HepG2 (cell line): ENCODE measurements around the gene IKZF3. TPM values are rescaled to one million over a fixed set of nuclear protein-coding genes. Genes with fewer than 3 reads are reported as not detected.

Experiments
- DNMT3B ChIP-seq: conservative IDR thresholded peaks from 2 replicates; pipeline ENCODE4 v1.6.1; 2016; ENCODE audit warnings: missing biosample characterization, control low read depth
- DR1 ChIP-seq: sonication (generic); formaldehyde crosslinking; IDR thresholded peaks from 2 replicates; pipeline ENCODE4 v1.8.0; 2021; ENCODE audit warnings: mild to moderate bottlenecking, missing genetic modification reagents, inconsistent platforms
- KLF12 ChIP-seq: sonication (generic); formaldehyde crosslinking; IDR thresholded peaks from 2 replicates; pipeline ENCODE4 v1.4.0; 2020; ENCODE audit warnings: missing genetic modification reagents, borderline replicate concordance
- KLF13 ChIP-seq: sonication (generic); formaldehyde crosslinking; IDR thresholded peaks from 2 replicates; pipeline ENCODE4 v1.4.0; 2020; ENCODE audit warnings: mild to moderate bottlenecking, missing genetic modification reagents
- MXD4 ChIP-seq: IDR thresholded peaks from 2 replicates; pipeline ENCODE4 v1.6.1; 2016; ENCODE audit warnings: mild to moderate bottlenecking, missing biosample characterization, missing genetic modification reagents
- PCBP2 ChIP-seq: fragments of 200-400 bp; formaldehyde crosslinking; optimal IDR thresholded peaks from 2 replicates; pipeline ENCODE3; 2018; ENCODE audit warnings: low read length, low read depth; ENCODE audit not compliant: poor library complexity, severe bottlenecking
- REL ChIP-seq: sonication (generic); formaldehyde crosslinking; conservative IDR thresholded peaks from 2 replicates; pipeline ENCODE4 v1.8.0; 2022; ENCODE audit warnings: mild to moderate bottlenecking, missing genetic modification reagents, moderate library complexity
- SAFB2 ChIP-seq: sonication (generic); formaldehyde crosslinking; IDR thresholded peaks from 2 replicates; pipeline ENCODE4 v1.5.1; 2020; ENCODE audit warnings: missing genetic modification reagents, low read depth, mild to moderate bottlenecking, borderline replicate concordance
- SALL1 ChIP-seq: sonication (generic); formaldehyde crosslinking; IDR thresholded peaks from 2 replicates; pipeline ENCODE4 v1.8.0; 2022; ENCODE audit warnings: mild to moderate bottlenecking, missing genetic modification reagents
- SMAD3 ChIP-seq: sonication (generic); formaldehyde crosslinking; IDR thresholded peaks from 2 replicates; pipeline ENCODE4 v1.4.0; 2020; ENCODE audit warnings: missing genetic modification reagents
- SP4 ChIP-seq: sonication (generic); formaldehyde crosslinking; IDR thresholded peaks from 2 replicates; pipeline ENCODE4 v1.8.1; 2023; ENCODE audit warnings: mild to moderate bottlenecking, missing genetic modification reagents
- TOE1 ChIP-seq: sonication (generic); formaldehyde crosslinking; IDR thresholded peaks from 2 replicates; pipeline ENCODE4 v1.4.0; 2020; ENCODE audit warnings: mild to moderate bottlenecking, missing genetic modification reagents
- ZNF230 ChIP-seq: sonication (generic); formaldehyde crosslinking; IDR thresholded peaks from 2 replicates; pipeline ENCODE4 v1.4.0; 2020; ENCODE audit warnings: mild to moderate bottlenecking, missing genetic modification reagents
- ZNF317 ChIP-seq: sonication (generic); formaldehyde crosslinking; IDR thresholded peaks from 2 replicates; pipeline ENCODE4 v1.5.0; 2020; ENCODE audit warnings: mild to moderate bottlenecking, missing genetic modification reagents
- ZNF556 ChIP-seq: sonication (generic); formaldehyde crosslinking; IDR thresholded peaks from 2 replicates; pipeline ENCODE4 v1.4.0; 2020; ENCODE audit warnings: mild to moderate bottlenecking, missing genetic modification reagents, borderline replicate concordance
- ZNF569 ChIP-seq: sonication (generic); formaldehyde crosslinking; IDR thresholded peaks from 2 replicates; pipeline ENCODE4 v1.5.0; 2020; ENCODE audit warnings: mild to moderate bottlenecking, missing genetic modification reagents, moderate library complexity, borderline replicate concordance
- ZNF589 ChIP-seq: sonication (generic); formaldehyde crosslinking; conservative IDR thresholded peaks from 2 replicates; pipeline ENCODE4 v1.8.0; 2022; ENCODE audit warnings: mild to moderate bottlenecking, moderate library complexity, missing genetic modification reagents
- ZNF777 ChIP-seq: sonication (generic); formaldehyde crosslinking; IDR thresholded peaks from 2 replicates; pipeline ENCODE4 v1.4.0; 2020; ENCODE audit warnings: missing genetic modification reagents
- polyA plus RNA-seq, 8 experiments: library from polyadenylated mRNA; depleted of rRNA in 3 of 8; stranded (reverse) in 7 of 8; unstranded in 1 of 8; fragments of >200 nt; fragmentation: Illumina TruSeq in 4 of 8; extraction: Trizol in 4 of 8; gene quantifications; 2 replicates each; pipeline versions ENCODE4 v1.2.1 to v1.2.3, GENCODE V29; 2011 to 2016; ENCODE audit warnings: low read depth in 4 of 8, missing spikeins in 1 of 8, mixed read lengths in 1 of 8; ENCODE audit not compliant: insufficient read depth in 1 of 8
- total RNA-seq, 5 experiments: library from RNA; depleted of rRNA; stranded (reverse); fragments of >200 nt; fragmentation: Illumina TruSeq; extraction: Trizol; gene quantifications; 2 replicates each; pipeline ENCODE4 v1.2.3, GENCODE V29; 2016; ENCODE audit warnings: low read depth in 1 of 5
- TF ChIP-seq, protein P1 (sequence below): sonication (generic); formaldehyde crosslinking; IDR thresholded peaks from 2 replicates; pipeline ENCODE4 v1.4.0; 2020; ENCODE audit warnings: missing genetic modification reagents, borderline replicate concordance
- TF ChIP-seq, protein P2 (sequence below): sonication (generic); formaldehyde crosslinking; IDR thresholded peaks from 2 replicates; pipeline ENCODE4 v1.4.0; 2020; ENCODE audit warnings: missing genetic modification reagents
- TF ChIP-seq, protein P3 (sequence below): sonication (generic); formaldehyde crosslinking; IDR thresholded peaks from 2 replicates; pipeline ENCODE4 v1.4.0; 2020; ENCODE audit warnings: missing genetic modification reagents, borderline replicate concordance

IKZF3 gene
- total and polyA plus RNA-seq, 2 of the 13 experiments (the other 11 are each of a cell fraction or from before 2014, with no cell fraction given): not detected

- TF ChIP-seq KLF13 (CRISPR knock-in tag) (no peak), ZNF777 (CRISPR knock-in tag) (no peak; the same call in 1 of the 2 replicates), PCBP2 (no peak), SP4 (CRISPR knock-in tag) (peak; percentile 73; the same call in 1 of the 2 replicates), DNMT3B (CRISPR knock-in tag) (peak; percentile 60; the same call in 1 of the 2 replicates), REL (CRISPR knock-in tag) (no peak), ZNF569 (no peak), ZNF317 (CRISPR knock-in tag) (no peak; the same call in 1 of the 2 replicates), SMAD3 (CRISPR knock-in tag) (no peak), ZNF589 (CRISPR knock-in tag) (0 out of 2 replicates have a peak, but pooled peaks have one; percentile 57), DR1 (CRISPR knock-in tag) (no peak), ZNF230 (CRISPR knock-in tag) (no peak; the same call in 1 of the 2 replicates), MXD4 (CRISPR knock-in tag) (no peak; the same call in 1 of the 2 replicates), SAFB2 (CRISPR knock-in tag) (no peak), SALL1 (CRISPR knock-in tag) (peak; percentile 69), TOE1 (no peak), ZNF556 (CRISPR knock-in tag) (no peak), KLF12 (peak; percentile 25; the same call in 1 of the 2 replicates)
- TF ChIP-seq, protein P1, sequence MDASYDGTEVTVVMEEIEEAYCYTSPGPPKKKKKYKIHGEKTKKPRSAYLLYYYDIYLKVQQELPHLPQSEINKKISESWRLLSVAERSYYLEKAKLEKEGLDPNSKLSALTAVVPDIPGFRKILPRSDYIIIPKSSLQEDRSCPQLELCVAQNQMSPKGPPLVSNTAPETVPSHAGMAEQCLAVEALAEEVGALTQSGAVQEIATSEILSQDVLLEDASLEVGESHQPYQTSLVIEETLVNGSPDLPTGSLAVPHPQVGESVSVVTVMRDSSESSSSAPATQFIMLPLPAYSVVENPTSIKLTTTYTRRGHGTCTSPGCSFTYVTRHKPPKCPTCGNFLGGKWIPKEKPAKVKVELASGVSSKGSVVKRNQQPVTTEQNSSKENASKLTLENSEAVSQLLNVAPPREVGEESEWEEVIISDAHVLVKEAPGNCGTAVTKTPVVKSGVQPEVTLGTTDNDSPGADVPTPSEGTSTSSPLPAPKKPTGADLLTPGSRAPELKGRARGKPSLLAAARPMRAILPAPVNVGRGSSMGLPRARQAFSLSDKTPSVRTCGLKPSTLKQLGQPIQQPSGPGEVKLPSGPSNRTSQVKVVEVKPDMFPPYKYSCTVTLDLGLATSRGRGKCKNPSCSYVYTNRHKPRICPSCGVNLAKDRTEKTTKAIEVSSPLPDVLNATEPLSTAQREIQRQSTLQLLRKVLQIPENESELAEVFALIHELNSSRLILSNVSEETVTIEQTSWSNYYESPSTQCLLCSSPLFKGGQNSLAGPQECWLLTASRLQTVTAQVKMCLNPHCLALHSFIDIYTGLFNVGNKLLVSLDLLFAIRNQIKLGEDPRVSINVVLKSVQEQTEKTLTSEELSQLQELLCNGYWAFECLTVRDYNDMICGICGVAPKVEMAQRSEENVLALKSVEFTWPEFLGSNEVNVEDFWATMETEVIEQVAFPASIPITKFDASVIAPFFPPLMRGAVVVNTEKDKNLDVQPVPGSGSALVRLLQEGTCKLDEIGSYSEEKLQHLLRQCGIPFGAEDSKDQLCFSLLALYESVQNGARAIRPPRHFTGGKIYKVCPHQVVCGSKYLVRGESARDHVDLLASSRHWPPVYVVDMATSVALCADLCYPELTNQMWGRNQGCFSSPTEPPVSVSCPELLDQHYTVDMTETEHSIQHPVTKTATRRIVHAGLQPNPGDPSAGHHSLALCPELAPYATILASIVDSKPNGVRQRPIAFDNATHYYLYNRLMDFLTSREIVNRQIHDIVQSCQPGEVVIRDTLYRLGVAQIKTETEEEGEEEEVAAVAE (CRISPR knock-in tag): no peak
- TF ChIP-seq, protein P2, sequence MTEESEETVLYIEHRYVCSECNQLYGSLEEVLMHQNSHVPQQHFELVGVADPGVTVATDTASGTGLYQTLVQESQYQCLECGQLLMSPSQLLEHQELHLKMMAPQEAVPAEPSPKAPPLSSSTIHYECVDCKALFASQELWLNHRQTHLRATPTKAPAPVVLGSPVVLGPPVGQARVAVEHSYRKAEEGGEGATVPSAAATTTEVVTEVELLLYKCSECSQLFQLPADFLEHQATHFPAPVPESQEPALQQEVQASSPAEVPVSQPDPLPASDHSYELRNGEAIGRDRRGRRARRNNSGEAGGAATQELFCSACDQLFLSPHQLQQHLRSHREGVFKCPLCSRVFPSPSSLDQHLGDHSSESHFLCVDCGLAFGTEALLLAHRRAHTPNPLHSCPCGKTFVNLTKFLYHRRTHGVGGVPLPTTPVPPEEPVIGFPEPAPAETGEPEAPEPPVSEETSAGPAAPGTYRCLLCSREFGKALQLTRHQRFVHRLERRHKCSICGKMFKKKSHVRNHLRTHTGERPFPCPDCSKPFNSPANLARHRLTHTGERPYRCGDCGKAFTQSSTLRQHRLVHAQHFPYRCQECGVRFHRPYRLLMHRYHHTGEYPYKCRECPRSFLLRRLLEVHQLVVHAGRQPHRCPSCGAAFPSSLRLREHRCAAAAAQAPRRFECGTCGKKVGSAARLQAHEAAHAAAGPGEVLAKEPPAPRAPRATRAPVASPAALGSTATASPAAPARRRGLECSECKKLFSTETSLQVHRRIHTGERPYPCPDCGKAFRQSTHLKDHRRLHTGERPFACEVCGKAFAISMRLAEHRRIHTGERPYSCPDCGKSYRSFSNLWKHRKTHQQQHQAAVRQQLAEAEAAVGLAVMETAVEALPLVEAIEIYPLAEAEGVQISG (CRISPR knock-in tag): no peak
- TF ChIP-seq, protein P3, sequence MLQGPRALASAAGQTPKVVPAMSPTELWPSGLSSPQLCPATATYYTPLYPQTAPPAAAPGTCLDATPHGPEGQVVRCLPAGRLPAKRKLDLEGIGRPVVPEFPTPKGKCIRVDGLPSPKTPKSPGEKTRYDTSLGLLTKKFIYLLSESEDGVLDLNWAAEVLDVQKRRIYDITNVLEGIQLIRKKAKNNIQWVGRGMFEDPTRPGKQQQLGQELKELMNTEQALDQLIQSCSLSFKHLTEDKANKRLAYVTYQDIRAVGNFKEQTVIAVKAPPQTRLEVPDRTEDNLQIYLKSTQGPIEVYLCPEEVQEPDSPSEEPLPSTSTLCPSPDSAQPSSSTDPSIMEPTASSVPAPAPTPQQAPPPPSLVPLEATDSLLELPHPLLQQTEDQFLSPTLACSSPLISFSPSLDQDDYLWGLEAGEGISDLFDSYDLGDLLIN: no peak
Observed at GRCh38 chr17:39740357-39741111, 123.6 kb downstream of the IKZF3 start (continued).
